ENCODE results near the gene LPAR4. TPM values are rescaled to one million over a fixed set of nuclear protein-coding genes. Genes with fewer than 3 reads are reported as not detected.

The LPAR4 gene
- polyA plus RNA-seq, 3 donors: not detected

- no peak overlapping the region for H3K9ac ChIP-seq (ENCODE audit: insufficient read depth, low read length, poor library complexity, severe bottlenecking)
- no peak overlapping the region for H2AFZ ChIP-seq (ENCODE audit: insufficient read depth, low read depth, low read length, poor library complexity, severe bottlenecking)
- TF ChIP-seq CTCF (IDR thresholded peaks at IDR 0.05): no peak
- no peaks in the 10 kb centered on the region for H4K20me1 ChIP-seq (ENCODE audit: insufficient read depth, low read length)
- H3K9me3 Mint-ChIP-seq: peaks cover 0 to 8% (median 4%) of the 10 kb centered on the region in 7 donors
- no peak overlapping the region for H3K27ac ChIP-seq (ENCODE audit: low read depth in 1 of 2, low read length in 2 of 2)
- no peak overlapping the region for H3K4me3 ChIP-seq (replicated peaks in 1 of 3; ENCODE audit: low read depth in 2 of 3, low read length in 3 of 3)
- H3K27me3 Mint-ChIP-seq (ENCODE audit: low read depth in 3 of 3): peaks cover 0 to 3% (median 0%) of the 10 kb centered on the region in 3 donors
- H3K4me2 ChIP-seq (replicated peaks; ENCODE audit: extremely low read depth, low read length, poor library complexity, severe bottlenecking): no peak overlapping the region
- intact Hi-C loops (cut with micrococcal nuclease): no loop called here
- H3K4me1 Mint-ChIP-seq: peaks cover 2% of the 10 kb centered on the region
- no peak for DNase-seq
- H3K36me3 ChIP-seq (replicated peaks in 1 of 2; ENCODE audit: control insufficient read depth in 1 of 2, insufficient read depth in 2 of 2, low read length in 2 of 2): no peaks in the 10 kb centered on the region
- WGBS (ENCODE audit: insufficient coverage): no CpG with 5 or more reads among the region's 2 CpGs
- no peaks in the 10 kb centered on the region for H3K36me3 Mint-ChIP-seq
- H3K27ac Mint-ChIP-seq: no peak overlapping the region
- H3K9me3 ChIP-seq (replicated peaks in 1 of 2; ENCODE audit: control insufficient read depth in 1 of 2, insufficient read depth in 1 of 2, low read length in 2 of 2): peaks cover 0 to 3% of the 10 kb centered on the region in 2 donors
- H3K4me1 ChIP-seq (ENCODE audit: control insufficient read depth in 1 of 2, insufficient read depth in 2 of 2, low read length in 2 of 2): no peaks in the 10 kb centered on the region
- no peaks in the 10 kb centered on the region for H3K27me3 ChIP-seq (ENCODE audit: control insufficient read depth in 2 of 2, insufficient read depth in 2 of 2, low read length in 2 of 2)
- H3K4me3 Mint-ChIP-seq: no peak overlapping the region
- no peaks in the 10 kb centered on the region for H3K79me2 ChIP-seq (ENCODE audit: insufficient read depth, low read length)
Measured at GRCh38 chrX:78800114-78800513, 52.6 kb downstream of the LPAR4 start.

- no peak for TF ChIP-seq CTCF (IDR thresholded peaks at IDR 0.05)
- Histone ChIP-seq H3K9me3 (replicated peaks in 1 of 2; ENCODE audit: control insufficient read depth in 1 of 2, insufficient read depth in 1 of 2, low read length in 2 of 2) (peaks cover 0 to 3% of the 10 kb centered on the region in 2 donors), H3K36me3 (replicated peaks in 1 of 2; ENCODE audit: control insufficient read depth in 1 of 2, insufficient read depth in 2 of 2, low read length in 2 of 2) (no peaks in the 10 kb centered on the region), H3K27ac (ENCODE audit: low read depth in 1 of 2, low read length in 2 of 2) (no peak overlapping the region), H2AFZ (ENCODE audit: insufficient read depth, low read depth, low read length, poor library complexity, severe bottlenecking) (no peak overlapping the region), H3K4me2 (replicated peaks; ENCODE audit: extremely low read depth, low read length, poor library complexity, severe bottlenecking) (no peak overlapping the region), H3K9ac (ENCODE audit: insufficient read depth, low read length, poor library complexity, severe bottlenecking) (no peak overlapping the region), H3K4me3 (replicated peaks in 1 of 3; ENCODE audit: low read depth in 2 of 3, low read length in 3 of 3) (no peak overlapping the region), H3K27me3 (ENCODE audit: control insufficient read depth in 2 of 2, insufficient read depth in 2 of 2, low read length in 2 of 2) (no peaks in the 10 kb centered on the region), H3K4me1 (ENCODE audit: control insufficient read depth in 1 of 2, insufficient read depth in 2 of 2, low read length in 2 of 2) (no peaks in the 10 kb centered on the region), H4K20me1 (ENCODE audit: insufficient read depth, low read length) (no peaks in the 10 kb centered on the region), H3K79me2 (ENCODE audit: insufficient read depth, low read length) (no peaks in the 10 kb centered on the region)
- DNase-seq: no peak
- H3K4me3 Mint-ChIP-seq: no peak overlapping the region
- H3K27ac Mint-ChIP-seq: no peak overlapping the region
- peaks cover 2% of the 10 kb centered on the region for H3K4me1 Mint-ChIP-seq
- H3K36me3 Mint-ChIP-seq: no peaks in the 10 kb centered on the region
- intact Hi-C loops (cut with micrococcal nuclease): no loop called here
- peaks cover 0 to 10% (median 4%) of the 10 kb centered on the region in 7 donors for H3K9me3 Mint-ChIP-seq
- peaks cover 0 to 1% (median 0%) of the 10 kb centered on the region in 3 donors for H3K27me3 Mint-ChIP-seq (ENCODE audit: low read depth in 3 of 3)
Measured at GRCh38 chrX:78800694-78801093, 53.2 kb downstream of the LPAR4 start.
